GM21576 (cell line): ENCODE measurements around the gene CEP44.
"Not testable (repeated sequence)": the region's sequence is repeated elsewhere in the genome, so short reads cannot be mapped to it uniquely, and the experiment has no call there.

Experiments
- ATAC-seq: cut with Tn5 transposase; IDR thresholded peaks from one replicate; pipeline ENCODE4 v1.9.1; 2021; ENCODE audit warnings: mild to moderate bottlenecking, moderate library complexity; ENCODE audit not compliant: unreplicated experiment

Gene CEP44, protein sequence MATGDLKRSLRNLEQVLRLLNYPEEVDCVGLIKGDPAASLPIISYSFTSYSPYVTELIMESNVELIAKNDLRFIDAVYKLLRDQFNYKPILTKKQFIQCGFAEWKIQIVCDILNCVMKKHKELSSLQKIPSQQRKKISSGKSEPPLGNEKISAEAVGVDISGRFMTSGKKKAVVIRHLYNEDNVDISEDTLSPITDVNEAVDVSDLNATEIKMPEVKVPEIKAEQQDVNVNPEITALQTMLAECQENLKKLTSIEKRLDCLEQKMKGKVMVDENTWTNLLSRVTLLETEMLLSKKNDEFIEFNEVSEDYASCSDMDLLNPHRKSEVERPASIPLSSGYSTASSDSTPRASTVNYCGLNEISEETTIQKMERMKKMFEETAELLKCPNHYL

DNA sequence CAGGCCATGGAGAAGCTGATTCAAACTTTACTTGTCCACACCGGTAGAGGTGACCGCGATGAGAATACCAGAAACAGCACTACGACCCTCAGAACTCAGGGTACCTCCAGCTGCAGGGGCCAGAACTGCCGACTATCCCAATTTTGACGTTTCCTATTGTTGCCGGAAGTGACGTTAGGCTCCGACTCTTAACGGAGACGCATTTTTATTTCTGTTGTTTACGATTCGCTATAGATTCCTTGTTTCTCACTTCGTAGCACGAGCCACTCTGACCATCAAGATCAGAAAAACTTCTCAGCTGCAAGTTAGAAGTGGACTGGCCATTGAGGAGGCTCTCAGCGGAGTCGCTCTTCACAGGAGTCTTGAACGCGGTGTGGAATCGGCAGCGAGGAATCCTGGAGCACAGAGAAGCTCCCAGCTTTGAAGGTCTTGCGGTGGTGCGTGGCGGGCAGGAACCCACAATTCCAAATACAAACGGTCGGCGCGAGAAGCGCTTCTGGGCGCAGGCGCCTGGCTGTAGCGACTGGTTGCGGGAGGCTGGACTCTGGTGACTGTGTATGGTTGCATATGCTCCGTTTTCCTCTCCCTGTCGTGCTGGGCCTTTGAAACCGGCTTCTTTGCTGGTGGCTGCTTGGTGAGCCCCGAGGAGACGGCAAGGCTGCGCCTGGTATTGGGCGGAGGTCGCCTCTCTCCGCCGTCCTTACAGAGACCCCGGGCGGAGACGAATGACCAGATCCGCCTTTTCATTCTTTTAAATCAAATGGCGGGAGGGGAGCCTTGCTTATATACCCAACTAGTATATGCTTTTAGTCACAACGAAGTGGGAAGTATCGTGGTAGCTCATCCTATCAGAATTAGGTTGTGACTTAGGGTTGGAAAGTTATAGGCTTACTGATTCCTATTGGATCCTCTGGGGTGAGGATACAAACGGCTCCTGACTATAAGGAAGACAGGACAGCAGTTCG lies at the start of gene CEP44, which contains the start of gene FBXO8:
Gene CEP44 (plus strand): TSS at position 405 of the 965 bp plus-strand sequence. CDS start 15,211 bp downstream, outside the sequence.
Gene FBXO8 (minus strand): TSS at position 161 of the 965 bp plus-strand sequence. CDS start 20,575 bp downstream, outside the sequence.
- peak; percentile 54 for ATAC-seq

DNA sequence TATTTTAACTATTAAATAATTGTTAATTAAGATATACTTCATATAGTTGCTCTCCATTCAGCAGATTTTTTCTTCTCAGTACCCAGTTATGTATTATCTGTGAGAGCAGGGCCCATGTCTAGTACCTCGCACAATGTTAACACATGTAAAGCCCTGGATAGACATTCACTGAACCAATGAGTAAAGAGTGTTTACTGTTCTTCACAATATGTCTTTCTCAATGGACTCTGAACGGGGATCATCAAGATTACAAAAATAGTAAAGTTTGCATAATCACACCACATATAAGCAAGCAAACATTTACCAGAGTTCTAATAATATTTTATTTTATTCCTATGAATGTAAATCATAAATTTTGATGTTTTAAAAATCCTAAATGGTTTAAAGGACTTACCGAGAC lies 47.4 kb upstream of the CEP44 start:
- ATAC-seq, result no peak

DNA sequence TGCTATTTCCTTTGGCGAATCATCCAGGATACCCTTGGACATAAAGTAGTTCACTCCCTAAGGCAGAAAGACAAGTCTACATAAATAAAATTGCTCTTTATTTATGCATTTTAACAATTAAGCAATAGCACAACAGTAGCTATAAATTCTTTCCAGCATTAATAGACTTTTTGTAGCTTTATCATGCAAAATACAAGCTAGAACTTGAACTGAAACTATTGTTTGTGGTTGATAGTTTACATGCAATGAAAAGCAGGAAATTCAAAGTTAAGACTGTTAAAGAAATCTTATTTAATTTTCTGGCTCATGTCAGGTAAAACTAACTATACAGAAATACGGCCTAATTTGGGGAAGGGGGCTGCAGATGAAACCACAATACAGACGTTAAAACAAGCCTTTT lies 42.5 kb upstream of the CEP44 start:
- no peak for ATAC-seq

DNA sequence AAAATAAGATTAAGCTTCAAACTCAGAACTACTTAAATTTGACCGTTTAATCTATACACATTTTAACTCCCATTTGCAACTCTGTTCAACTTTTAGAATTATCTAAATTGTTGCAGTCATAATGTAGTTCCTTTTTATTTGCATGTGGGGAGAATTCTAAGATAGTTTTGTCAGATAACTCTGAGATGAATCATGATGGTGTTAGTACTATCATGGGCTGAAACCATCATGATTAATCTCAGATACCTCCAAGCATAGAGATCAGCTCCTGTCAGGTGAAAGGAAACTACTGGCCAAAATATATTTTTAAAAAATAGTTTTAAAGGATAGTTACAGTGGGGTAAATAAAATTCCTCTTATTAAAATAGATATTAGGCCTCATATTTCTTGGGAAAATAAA lies 39.3 kb upstream of the CEP44 start:
- ATAC-seq, result no peak

DNA sequence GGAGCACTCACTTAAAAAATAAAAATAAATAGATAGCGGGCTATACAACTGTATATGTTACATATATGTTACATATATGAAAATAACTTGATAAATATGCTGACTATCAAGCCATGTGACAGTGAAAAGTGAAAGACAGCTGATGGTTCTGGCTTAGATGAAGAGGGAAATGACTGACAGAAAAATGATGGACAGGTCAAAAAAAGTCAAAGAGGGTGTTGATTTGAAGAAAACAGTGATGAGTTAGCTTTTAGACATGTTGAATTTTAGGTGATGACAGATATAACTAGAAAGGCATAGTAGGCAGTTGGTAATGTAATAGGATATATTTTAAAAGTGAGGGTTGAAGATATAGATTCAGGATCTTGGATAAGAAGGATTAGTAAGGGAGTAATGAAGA lies 38.0 kb upstream of the CEP44 start:
- no peak for ATAC-seq

DNA sequence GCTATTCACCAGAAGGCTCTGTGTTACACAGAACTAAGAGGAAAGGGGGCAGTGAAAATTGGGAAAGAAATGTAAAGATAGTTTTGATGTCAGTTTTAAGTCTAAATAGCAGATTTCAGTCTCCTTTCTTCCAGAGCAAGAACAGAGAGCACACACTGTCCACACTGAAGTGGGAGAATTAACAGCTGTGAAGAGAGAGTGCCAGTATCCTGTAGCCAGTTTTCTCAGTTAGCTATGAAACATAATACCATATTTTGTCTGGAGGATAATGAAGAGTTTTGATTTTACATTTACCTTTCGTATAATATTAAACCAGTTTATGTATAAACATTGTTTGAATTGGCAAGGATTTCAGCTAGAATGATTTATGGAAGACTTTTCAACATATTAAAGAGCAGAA lies 35.3 kb upstream of the CEP44 start:
- no peak for ATAC-seq

DNA sequence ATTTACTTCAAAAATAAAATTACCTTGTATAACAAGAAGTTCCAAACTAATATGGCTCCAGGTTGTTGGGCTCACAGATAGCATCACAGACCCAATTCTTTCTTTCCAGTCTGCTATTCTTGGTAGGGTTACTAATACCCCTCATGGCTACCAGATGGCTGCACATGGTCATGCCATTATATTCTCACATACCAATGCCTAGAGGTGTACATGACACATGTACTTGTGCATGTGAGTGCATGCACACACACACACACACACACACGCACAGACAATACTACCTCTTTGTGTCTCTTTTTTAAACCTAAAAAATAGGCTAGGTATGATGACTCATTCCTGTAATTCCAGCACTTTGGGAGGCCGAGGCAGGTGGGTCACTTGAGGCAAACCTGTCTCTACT lies 31.3 kb upstream of the CEP44 start:
- ATAC-seq, result no peak

DNA sequence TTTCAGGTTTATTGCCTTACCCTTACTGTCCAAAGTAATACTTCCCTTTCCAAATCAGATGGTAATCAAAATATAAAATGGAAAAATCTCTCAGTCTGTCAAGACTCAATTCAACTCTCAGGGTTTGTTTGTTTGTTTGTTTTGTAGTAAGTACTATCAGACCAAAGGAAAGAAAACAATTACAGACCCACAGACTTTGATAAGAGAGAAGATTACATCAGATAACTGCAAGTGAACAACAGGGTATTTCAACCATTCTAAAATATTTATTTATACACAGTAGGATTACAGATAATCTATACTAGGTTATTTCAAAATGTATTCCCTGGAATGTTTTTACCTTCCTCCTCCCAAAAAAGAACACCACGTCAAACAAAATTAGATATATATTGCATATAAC lies 29.1 kb upstream of the CEP44 start:
- no peak for ATAC-seq

DNA sequence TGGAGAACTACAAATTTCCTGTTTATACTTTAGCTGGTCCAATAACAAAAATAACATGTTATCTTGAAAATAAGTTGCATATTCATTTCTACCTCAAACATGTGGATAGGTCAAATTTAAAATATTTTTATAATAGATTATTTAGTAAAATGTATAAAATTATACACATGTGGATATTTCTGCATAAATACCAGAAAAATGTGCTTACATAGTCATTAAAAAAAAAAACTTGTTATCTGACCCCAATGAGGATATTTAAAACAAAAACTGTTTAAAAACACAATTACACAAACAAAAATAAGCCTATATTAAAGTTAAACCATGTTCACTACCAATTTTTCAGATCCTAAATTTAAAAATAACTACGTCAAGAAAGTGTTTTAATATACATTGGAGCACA lies 28.3 kb upstream of the CEP44 start:
- ATAC-seq, result no peak

DNA sequence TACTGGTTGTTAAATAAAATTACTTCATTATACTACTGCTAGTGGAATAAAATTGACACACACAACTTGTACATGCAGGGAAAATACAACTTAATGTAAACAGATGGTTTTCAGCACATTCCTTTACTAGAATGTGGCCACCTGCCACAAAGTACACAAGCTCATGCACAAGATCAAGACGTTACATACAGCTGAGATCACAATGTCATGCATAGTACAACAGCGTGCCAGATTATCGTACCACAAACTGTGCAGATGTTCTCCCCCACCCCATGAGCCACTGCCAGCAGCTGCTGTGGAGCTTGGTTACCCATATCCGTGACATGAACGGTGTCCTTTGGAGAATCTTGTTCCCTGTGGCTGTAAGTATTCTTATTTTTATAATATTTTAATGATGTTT lies 27.9 kb upstream of the CEP44 start:
- no peak for ATAC-seq

DNA sequence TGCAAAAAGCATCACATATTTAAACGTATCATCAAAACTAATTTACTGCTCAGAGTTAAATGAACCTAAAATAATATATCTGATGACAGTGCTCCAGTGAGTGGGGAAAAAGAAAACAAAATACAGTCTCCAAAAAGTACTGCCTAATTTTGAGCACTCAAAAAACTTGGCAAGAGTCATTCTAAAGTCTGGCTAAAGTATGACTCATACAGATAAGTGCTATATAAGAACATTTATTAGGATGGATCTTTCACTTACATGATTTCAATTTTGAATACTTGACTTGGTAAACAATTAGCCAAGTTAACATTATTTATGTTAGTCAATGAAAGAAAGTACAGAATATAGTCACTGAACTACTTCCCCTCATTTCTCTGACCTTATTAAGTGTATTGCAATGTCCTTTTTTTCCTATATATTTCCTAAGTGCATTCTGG lies 27.4 kb upstream of the CEP44 start:
- ATAC-seq, result no peak

DNA sequence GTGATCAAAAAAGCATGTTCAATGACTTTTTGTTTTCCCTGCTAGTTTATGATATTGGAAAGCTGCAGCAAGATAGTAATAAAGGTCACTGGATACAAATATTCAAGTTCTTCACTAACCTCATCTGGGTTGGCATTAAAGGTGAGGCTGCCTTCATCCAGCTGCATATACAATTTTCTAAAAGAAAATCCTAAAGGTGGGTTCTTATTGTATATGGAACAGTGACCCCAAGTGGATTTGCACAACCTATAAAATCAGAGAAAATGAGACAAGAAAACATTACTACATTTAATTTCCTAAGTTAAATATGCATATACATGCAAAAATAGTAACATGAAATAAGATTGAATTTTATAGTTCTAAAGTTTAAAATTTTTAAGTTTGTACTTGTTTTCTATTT lies 24.1 kb upstream of the CEP44 start:
- ATAC-seq, result no peak

DNA sequence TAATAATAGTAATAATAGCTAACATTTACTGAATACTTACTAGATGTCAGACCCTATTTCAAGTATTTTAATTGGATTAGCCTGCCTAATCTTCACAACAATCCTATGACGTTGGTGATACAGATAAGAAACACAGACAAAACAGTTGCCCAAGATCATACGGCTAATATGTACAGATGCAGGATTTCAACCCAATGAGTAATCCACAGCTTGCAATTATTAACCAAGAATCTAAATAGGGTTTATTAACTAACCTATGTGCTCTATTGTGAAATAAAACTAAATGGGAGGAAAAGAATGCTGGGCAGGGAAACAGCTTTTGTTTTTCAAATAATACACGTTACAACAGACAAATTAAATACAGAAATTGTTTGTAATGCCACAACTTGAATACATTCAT lies 23.6 kb upstream of the CEP44 start:
- ATAC-seq, result no peak

DNA sequence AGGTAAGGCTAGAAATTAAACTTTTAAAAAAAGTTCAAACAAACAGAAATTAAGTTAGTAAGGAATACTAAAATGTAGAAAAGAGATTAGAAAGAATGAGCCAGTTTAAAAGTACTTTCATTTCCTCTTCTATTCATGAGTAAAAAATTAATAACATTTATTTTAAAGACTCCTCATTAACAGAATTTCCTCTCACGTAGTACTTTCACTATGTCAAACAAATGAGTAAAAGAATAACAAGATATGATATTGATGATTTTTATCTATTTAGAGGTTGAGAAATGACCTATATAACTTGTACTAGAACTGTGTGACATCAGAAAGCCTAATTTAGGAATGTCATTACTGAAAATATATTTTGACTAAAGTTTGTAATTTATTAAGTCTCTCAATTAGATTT lies 22.3 kb upstream of the CEP44 start:
- not testable (repeated sequence) for ATAC-seq

DNA sequence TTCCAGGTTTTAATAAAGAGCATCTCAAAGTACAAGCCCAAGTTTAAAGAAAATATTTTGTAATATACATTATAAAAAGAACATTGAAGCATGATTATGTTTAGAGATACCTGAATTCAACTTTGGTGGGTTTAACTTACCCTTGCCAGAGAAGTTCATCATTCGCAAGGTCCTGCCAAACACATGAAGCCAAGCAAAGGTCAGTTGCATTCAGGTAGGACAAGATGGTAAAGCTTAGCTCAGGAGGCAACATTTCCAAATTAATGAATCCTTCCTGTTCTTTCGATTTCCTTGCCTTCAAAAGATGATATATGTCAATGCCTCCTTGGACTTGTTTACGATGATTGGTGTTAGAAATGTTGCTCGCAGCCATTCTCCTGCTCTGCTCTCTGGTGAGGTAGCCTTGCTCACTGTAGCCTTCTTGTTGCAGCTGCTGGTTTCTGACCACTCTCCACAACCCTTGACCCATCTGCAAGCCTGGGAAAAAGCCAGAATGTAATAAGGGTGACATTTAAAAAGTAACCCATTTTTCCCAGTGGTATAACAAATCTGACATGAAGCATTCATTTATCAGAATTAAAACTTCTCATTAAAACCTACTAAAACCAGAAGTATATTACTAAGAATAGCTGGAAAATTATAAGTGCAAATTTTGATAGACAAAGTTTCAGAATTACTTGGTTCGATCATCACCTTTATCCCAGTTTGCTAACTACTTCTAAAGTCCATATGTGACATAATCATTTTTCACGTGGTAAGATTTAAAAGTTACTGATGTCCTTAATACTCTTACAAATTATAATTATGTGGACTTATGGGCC lies 20.9 kb upstream of the CEP44 start:
- no peak for ATAC-seq

DNA sequence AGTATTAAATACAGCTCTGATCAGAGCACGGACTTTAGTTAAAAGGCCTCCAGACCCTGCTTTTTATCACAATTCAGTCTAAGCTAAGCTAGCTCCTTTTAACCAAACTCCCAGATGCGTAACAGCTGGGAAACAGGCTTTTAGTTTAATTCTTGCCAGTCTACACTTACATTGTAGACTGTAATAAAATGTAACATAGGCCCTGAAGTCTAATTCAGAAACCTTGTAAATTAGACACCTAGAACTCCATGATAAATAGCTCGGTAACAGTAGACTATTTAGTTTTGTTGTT lies 20.3 kb upstream of the CEP44 start:
- ATAC-seq, result no peak

DNA sequence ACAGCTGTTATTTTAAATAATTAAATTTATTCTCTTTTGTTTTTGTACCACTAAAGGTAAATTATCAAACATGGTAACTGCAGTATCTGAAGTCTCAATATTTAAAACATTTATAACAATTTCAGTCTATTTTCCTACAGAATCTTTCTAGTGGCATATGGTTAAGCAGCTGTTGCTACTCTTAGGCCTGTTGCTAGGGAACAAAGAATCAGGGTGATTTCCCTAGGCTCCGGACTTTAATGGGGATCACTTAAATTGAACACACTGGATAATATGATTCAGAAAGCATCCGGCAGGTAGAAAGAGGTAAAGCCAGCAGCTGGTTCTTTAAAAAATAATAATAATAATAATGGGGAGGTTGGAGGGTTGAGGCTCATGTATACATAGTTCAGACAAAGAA lies 17.8 kb upstream of the CEP44 start:
- ATAC-seq, result no peak

DNA sequence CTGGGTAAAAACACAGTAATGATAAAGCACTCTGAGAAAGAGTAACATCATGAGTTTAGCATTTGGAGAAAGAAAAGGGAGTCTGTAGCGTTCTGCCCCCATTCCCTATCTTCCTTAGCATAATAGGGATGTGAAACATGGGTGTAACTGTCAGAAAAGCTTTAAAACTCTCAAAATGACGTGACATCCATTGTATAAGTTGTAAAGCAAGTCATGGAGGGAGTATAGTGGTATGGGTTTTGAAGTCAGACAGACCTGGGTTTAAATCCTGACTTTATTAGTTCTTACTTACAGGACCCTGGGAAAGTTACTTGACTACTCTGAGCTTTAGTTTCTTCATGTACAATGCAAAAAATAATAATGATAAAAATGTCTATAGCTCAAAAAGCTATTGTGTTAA lies 17.3 kb upstream of the CEP44 start:
- ATAC-seq, result no peak

DNA sequence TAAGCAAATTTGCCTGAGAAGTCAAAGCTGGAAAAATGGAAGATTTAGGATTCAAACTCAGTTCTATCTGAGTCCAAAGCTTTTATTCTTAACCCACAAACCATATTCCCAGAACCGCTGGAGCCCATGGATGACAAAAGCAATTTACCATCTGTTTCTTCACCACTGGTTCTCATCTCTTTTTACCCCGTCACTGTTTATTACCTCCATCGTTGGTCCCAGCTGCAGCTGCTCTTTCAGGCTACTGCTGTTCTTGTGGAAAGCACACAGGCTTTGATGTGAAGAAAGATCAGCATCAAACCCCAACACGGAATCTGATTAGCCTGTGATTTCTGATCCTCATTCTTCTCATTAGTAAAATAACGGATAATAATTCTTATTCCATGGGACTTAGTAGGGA lies 9.8 kb upstream of the CEP44 start:
- no peak for ATAC-seq

DNA sequence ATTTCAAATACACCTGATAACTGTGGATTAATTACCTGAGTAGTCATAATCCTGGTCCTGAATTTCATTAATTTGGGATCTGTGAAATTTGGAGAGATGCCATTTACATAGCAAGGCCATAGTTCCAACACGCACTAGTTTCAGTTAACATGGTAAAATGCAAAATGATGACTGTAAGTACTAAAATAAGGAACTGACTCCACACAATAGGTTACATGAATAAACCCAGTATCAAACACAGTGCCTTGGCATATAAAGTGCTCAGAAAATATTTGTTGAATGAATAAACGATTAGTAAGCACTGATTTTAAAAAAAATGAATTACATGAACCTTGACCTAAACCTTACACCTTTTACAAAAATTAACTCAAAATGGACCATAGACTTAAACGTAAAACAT lies 9.3 kb upstream of the CEP44 start:
- ATAC-seq, result no peak

DNA sequence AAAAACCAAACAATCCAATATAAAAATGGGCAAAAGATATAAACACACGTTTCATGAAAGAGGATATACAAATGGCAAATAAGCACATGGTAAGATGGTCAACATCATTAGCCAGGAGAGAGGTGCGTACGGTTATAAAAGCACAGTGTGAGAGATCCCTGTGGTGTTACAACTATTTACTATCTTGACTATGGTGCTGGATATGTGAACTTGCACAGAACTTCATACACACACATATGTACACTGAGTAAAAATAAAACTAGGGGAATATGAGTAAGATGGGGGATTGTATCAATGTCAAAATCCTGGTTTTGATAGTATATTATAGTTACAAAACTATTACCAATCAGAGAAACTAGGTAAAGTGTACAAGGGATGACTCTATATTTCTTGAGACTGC lies 8.6 kb upstream of the CEP44 start:
- ATAC-seq, result no peak
